HAP-1 (cell line): Measurements from ENCODE around the gene ZNF385A.

Source experiments
- DNase-seq, 2 experiments: peaks; one replicate each; pipeline ENCODE4 v3.0.0-alpha.2; 2016 to 2020; ENCODE audit warnings: low spot score in 2 of 2
- H3K27me3 ChIP-seq: fragments of 250-450 bp; sonication (Bioruptor Pico); 2 replicates; pipeline ENCODE4 v1.5.1; 2020; ENCODE audit warnings: low read depth, mild to moderate bottlenecking, moderate library complexity
- H3K36me3 ChIP-seq: fragments of 250-450 bp; sonication (Bioruptor Pico); replicated peaks from 2 replicates; pipeline ENCODE4 v1.5.1; 2020; ENCODE audit warnings: mild to moderate bottlenecking
- H3K4me1 ChIP-seq: fragments of 250-450 bp; sonication (Bioruptor Pico); 2 replicates; pipeline ENCODE4 v1.5.1; 2020; ENCODE audit warnings: mild to moderate bottlenecking
- H3K4me3 ChIP-seq: fragments of 250-450 bp; sonication (Bioruptor Pico); 2 replicates; pipeline ENCODE4 v1.5.1; 2020; ENCODE audit warnings: mild to moderate bottlenecking, moderate library complexity
- H3K9me3 ChIP-seq: fragments of 250-450 bp; sonication (Bioruptor Pico); 2 replicates; pipeline ENCODE4 v1.5.1; 2020; ENCODE audit warnings: mild to moderate bottlenecking, moderate library complexity
- in situ Hi-C: fragments of 300-500 bp; cut with MboI; formaldehyde crosslinking; loops from 3 replicates; pipeline ENCODE4 v1.14.3; 2020; ENCODE audit warnings: low sequenced_read_pairs, inconsistent platforms, mixed read lengths

Gene ZNF385A

DNA sequence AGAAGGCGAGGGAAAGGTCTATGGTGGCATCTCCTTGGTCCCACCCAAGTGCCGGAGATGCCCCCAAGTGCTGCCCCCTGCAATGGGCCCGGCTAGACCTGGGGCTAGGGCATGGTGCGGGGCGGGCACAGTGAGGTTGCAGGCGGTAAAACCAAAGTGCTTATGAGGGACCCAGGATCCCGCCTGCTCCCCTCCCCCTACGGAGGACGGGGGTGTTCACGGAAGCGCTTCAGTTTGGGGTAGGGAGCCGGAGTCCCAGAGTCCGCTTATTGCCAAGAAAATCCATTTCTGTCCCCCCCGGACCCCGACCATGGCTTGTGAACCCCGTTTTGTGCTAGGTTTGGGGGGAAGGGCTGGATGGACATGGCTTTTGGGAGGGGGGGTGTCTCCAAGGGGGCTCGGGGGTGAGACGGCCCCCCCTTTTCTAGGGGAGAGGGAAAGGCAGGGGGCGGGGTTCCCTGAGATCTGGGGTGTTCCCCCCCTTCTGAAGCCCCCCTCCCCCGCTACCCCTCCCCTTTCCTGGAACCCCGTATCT, 14.9 kb downstream of the ZNF385A start:
- no peaks in the 10 kb centered on the region for H3K27me3 ChIP-seq
- H3K9me3 ChIP-seq: no peaks in the 10 kb centered on the region
- H3K36me3 ChIP-seq: no peaks in the 10 kb centered on the region
- in situ Hi-C loops: loop anchor here (5.0 to 25.0 kb wide), 3 partner anchors 72 to 382 kb away; partner anchors contain the start of gene HOXC10
- no peak overlapping the region for H3K4me3 ChIP-seq
- peaks cover 3% of the 10 kb centered on the region for H3K4me1 ChIP-seq
- no peak for DNase-seq

DNA sequence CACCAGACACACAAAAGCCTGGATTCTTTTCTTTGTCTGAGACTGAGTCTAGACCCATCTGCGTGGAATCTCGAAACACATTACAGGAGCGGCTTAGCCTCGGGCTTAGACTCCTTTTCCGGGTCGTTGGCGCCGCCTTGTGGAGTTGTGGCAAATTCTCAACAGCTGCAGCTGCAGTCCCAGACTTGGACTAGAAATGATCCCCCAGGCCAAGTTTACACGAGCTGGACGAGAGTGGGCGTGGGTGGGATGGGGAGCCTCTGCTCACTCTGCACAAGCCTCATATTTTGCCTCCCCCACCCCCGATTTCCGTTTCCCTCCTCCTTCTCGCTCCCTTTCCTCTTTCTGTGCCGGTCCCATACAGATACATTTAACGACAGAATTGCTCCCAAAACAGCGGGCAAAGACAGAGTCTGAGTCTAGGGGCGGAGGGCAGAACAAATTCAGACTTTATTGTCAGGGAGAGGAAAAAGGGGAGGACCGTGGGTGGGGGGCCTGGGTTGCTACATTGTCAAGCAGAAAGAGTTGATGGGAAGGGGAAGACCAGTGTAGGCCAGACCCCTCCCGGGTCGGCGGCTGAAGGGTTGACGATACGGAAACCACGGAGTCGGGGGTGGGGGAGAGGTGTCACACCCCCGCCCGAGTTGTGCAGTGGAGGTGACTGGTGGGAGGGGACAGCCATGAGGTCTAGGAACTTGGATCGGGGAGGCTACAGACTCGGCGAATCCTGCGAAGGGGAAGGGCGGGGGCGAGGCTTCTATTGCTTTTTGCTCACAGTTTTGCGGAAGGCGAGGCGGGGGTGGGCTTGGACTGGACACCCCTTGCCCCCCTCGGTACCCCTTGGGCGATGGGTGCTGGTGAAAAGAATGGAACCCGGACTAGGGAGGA, 15.6 kb downstream of the ZNF385A start:
- in situ Hi-C loops: loop anchor here (5.0 to 25.0 kb wide), 3 partner anchors 72 to 382 kb away; partner anchors contain the start of gene HOXC10
- peak; percentile 73 to 94 for DNase-seq
- no peak overlapping the region for H3K4me3 ChIP-seq
- no peaks in the 10 kb centered on the region for H3K9me3 ChIP-seq
- no peaks in the 10 kb centered on the region for H3K27me3 ChIP-seq
- H3K4me1 ChIP-seq: peaks cover 3% of the 10 kb centered on the region
- H3K36me3 ChIP-seq: no peaks in the 10 kb centered on the region

DNA sequence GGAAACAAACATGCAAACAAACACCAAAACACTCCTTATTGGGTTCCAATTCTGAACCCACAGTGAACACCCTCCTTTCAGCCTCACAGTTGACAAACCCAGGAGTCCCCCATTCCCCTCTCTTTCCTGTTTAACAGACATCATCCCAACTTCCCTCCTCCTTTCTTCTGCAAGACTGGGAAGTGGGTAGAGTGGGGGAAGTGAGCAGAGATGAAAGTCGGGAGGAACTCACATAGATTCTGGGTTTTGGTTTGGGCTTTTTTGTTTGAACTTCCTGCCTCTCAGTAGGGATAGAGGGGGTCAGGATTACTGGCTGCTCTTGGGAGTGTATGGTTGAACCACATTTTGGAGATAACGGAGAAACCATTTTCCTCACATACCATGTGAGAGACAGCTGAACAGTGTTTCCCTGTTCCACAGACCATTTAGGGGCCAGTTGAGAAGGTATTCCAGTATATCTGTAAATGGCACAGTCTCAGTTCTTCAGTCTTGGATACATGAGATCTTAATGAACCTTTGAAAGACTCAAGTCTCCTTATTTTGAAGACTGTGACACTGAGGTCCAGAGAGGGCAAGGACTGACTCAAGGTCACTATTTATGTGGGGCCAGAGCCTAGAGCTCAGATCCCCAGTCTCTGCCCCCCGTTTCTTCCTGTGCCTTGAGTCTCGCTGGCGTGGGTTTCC, 16.4 kb downstream of the ZNF385A start:
- in situ Hi-C loops: loop anchor here (5.0 to 25.0 kb wide), 3 partner anchors 71 to 381 kb away; partner anchors contain the start of gene HOXC10
- Histone ChIP-seq H3K4me1 (peaks cover 3% of the 10 kb centered on the region), H3K4me3 (no peak overlapping the region), H3K36me3 (no peaks in the 10 kb centered on the region), H3K9me3 (no peaks in the 10 kb centered on the region), H3K27me3 (no peaks in the 10 kb centered on the region)
- no peak for DNase-seq

DNA sequence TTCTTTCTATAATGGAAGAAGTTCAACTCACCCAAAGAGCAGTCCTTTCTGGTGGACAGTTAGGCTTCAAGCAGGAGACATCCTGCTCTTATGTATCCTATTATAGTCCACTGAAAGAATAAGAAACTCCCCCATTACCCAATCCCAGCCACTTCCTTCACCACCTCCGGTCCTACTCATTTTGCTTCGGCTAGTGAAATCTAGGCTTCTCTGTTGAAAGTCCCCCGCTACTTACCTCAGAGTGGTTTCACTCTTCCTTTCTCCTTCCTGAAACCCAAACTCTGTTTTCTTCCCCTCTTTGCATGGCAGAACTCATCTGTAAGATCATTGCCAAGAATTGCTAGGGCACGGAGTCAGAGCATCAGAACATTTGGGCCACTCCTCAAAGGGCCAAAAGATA, 20.1 kb downstream of the ZNF385A start, which contains the start of gene GPR84:
Gene GPR84, minus strand, starts transcription at position 74 of the 400 bp plus-strand sequence. CDS start 635 bp downstream, outside the sequence.
- Histone ChIP-seq H3K36me3 (no peaks in the 10 kb centered on the region), H3K4me1 (peaks cover 16% of the 10 kb centered on the region), H3K9me3 (no peaks in the 10 kb centered on the region), H3K27me3 (no peaks in the 10 kb centered on the region), H3K4me3 (no peak within 1 kb of the TSS)
- in situ Hi-C loops: loop anchor here (25.0 kb wide), 1 partner anchor 377 kb away; the partner anchor contains the start of gene HOXC10
- DNase-seq: no peak

DNA sequence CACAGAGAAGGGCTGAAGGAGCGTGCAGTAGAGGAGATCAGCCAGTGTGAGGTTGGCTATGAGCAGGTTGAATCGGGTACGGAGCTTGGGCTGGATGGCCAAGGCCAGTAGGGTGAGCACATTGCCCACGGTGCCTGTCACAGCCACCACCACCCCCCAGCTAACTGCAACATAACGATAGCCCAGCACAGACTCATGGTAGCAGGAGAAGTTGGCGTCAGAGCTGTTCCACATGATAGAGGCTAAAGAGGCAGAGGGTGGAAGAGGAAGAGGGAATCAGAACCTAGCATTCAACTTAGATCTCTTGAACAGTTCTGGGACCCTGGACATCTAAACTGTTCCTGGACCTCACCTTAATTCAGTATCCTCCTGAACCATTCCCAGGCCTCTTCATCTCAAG, 20.9 kb downstream of the ZNF385A start:
- DNase-seq: no peak
- in situ Hi-C loops: loop anchor here (25.0 kb wide), 1 partner anchor 376 kb away; the partner anchor contains the start of gene HOXC10

DNA sequence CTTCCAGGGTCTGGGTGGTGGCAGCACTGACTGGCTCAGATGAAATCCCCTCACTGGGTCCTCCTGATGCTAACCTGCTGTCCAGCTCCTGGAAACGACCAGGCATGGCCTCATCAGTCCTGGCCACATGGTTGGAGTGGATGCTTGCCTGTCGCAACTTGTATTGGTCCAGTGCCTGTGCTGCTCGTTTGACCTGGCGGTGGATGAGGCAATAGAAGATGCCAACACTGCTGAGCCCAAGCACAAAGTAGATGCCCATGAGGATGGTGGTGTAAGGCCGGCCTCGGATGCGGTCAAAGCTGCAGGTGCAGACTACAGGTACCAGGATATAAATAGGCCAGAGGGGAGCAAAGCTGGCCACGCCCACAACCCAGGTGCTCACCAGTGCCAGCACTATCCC, 21.5 kb downstream of the ZNF385A start:
- Histone ChIP-seq H3K9me3 (no peaks in the 10 kb centered on the region), H3K4me3 (no peak overlapping the region), H3K36me3 (no peaks in the 10 kb centered on the region), H3K4me1 (peaks cover 23% of the 10 kb centered on the region), H3K27me3 (no peaks in the 10 kb centered on the region)
- no peak for DNase-seq
- in situ Hi-C loops: loop anchor here (25.0 kb wide), 1 partner anchor 376 kb away; the partner anchor contains the start of gene HOXC10

More for the DNA sequence above, 20.9 kb downstream of the ZNF385A start:
- Histone ChIP-seq H3K9me3 (no peaks in the 10 kb centered on the region), H3K27me3 (no peaks in the 10 kb centered on the region), H3K4me3 (no peak overlapping the region), H3K36me3 (no peaks in the 10 kb centered on the region), H3K4me1 (peaks cover 20% of the 10 kb centered on the region)

DNA sequence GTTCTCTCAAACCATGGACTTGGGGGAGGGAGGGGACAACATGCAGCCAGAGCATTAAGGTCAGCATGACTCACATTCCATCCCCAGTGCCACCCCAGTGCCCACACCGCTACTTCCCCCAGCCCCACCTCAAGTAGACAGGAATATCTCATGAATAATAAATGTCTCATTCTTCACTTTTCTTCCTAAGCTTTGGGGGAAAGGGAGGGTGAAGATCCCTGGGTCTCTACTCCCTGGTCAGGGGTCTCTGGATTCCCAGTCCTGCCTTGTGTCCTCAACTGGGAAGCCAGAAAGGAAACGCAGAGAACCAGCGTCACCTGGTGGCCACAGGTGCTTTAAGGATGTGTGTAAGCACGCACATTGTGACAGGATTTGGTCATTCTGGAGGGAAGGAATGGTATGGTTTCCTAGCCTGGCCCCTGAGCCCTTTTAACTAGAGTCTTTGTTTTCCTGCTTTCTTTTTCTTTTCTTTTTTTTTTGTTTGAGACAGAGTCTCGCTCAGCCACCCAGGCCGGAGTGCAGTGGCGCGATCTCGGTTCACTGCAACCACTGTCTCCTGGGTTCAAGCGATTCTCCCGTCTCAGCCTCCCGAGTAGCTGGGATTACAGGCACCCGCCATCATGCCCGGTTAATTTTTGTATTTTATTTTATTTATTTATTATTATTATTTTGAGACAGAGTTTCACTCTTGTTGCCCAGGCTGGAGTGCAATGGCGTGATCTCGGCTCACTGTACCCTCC, 23.6 kb downstream of the ZNF385A start:
- no peaks in the 10 kb centered on the region for H3K36me3 ChIP-seq
- DNase-seq: peak; percentile 75 to 92
- H3K4me3 ChIP-seq: no peak overlapping the region
- peaks cover 31% of the 10 kb centered on the region for H3K4me1 ChIP-seq
- H3K27me3 ChIP-seq: no peaks in the 10 kb centered on the region
- in situ Hi-C loops: loop anchor here (25.0 kb wide), 1 partner anchor 374 kb away; the partner anchor contains the start of gene HOXC10
- H3K9me3 ChIP-seq: no peaks in the 10 kb centered on the region

DNA sequence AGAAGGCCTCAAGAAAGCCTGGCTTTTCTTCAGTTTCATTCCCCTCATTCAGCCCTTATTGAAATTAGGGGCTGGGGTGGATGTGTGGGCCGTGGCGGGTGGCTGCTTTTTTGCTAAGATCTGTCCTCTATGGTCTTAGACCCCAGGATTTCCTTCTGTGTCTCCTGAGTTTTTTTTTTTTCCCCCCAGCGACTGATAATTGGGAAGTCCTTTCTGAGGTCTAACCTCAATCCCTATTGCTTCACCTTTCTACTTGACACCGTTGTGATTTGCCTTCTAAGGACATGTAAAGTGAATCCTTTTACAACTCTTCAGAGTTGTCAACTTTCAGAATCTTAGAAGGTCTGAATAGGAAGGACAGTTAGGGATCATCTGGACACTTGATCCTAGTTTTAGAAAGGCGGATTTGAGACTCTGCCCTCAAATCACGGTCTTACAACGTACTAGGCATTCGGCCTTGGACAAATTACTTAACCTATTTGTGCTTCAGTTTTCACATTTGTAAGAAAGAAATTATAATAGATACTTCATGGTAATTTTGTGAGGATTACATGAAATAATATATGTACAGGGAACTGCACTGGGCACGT, 24.7 kb downstream of the ZNF385A start:
- no peaks in the 10 kb centered on the region for H3K27me3 ChIP-seq
- no peaks in the 10 kb centered on the region for H3K9me3 ChIP-seq
- in situ Hi-C loops: loop anchor here (25.0 kb wide), 1 partner anchor 373 kb away; the partner anchor contains the start of gene HOXC10
- H3K36me3 ChIP-seq: no peaks in the 10 kb centered on the region
- no peak for DNase-seq
- H3K4me1 ChIP-seq: peaks cover 31% of the 10 kb centered on the region
- peak overlapping the region; percentile 25 for H3K4me3 ChIP-seq

DNA sequence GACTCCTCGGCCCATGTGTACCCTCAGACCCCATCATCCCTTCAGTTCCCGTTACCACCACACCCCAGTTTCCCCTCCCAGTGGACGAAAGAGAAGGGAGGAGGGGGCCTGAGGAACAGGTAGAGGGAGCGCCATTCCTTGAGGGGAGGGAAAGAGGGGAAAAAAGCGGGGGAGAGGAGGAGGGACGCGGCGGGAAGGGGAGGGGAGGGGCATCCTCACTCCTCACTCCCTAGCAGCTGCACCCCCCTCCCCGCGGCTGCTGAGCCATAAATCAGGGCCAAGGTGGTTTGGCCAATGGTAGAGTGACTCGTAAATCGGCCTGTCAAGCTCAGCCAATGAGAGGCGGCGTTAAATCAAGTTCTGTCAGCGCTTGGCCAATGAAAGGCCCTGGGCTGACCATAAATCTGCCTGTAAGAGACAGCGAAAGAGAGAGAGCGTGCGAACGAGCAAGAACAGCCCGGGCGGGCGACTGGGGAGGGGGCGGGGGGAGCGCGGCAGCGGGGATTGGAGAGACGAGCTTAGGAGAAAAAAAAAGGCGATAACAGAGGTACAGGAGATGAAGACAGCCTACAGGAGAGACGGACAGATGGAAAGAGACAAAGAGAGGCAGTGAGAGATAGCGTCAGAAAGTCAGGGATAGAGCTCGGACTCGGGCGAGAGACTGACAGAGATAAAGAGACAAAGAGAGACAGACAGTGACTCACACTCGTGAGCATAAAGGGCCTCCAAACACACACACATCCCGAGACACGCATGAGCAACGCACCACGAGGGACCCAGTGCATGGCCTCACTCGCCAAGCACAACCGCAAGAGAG, 25.4 kb downstream of the ZNF385A start:
- in situ Hi-C loops: loop anchor here (25.0 kb wide), 1 partner anchor 372 kb away; the partner anchor contains the start of gene HOXC10
- Histone ChIP-seq H3K4me3 (peak overlapping the region; percentile 42), H3K4me1 (peaks cover 31% of the 10 kb centered on the region), H3K27me3 (no peaks in the 10 kb centered on the region), H3K36me3 (no peaks in the 10 kb centered on the region), H3K9me3 (no peaks in the 10 kb centered on the region)
- DNase-seq: peak; percentile 98 to 99

DNA sequence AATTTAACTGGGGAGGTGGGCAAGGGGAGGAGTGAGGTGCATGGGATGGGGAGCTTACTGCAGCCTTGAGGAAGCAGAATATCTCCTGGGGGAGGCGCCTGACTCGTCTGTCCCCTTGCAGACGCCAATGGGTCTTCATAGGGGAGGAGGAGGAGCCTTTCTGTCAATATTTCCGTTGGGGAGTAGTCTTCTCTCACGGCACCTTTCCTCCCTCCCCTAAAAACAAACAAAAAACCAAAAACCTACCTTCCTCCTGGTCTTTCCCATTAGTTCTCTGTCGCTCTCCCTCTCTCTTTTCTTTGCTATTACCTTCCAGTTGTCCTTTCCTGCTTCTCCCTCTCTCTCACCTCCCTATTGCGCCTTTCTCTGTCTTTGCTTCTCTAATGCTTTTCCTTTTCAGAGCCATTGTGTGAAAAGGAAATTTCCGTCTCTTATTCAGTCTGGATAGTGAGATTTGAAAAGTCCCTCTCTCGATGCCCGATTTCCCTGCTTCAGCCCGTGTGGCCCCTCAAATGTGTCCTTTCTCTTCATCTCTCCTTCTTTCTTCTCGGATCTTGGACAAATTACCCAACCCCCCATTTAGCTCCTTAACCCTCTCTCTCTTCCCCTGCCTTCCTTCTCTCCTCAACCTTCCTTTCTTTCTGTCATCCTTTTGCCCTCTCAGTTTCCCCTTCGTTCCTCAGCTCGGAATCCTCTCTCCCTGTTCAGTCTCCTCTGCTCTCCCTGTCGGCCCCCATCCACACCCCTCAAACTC, 26.2 kb downstream of the ZNF385A start:
- Histone ChIP-seq H3K4me1 (peaks cover 31% of the 10 kb centered on the region), H3K4me3 (peak overlapping the region; percentile 42), H3K36me3 (no peaks in the 10 kb centered on the region), H3K27me3 (no peaks in the 10 kb centered on the region), H3K9me3 (no peaks in the 10 kb centered on the region)
- in situ Hi-C loops: loop anchor here (25.0 kb wide), 1 partner anchor 371 kb away; the partner anchor contains the start of gene HOXC10
- peak in 1 of 2 experiments; percentile 48 for DNase-seq

DNA sequence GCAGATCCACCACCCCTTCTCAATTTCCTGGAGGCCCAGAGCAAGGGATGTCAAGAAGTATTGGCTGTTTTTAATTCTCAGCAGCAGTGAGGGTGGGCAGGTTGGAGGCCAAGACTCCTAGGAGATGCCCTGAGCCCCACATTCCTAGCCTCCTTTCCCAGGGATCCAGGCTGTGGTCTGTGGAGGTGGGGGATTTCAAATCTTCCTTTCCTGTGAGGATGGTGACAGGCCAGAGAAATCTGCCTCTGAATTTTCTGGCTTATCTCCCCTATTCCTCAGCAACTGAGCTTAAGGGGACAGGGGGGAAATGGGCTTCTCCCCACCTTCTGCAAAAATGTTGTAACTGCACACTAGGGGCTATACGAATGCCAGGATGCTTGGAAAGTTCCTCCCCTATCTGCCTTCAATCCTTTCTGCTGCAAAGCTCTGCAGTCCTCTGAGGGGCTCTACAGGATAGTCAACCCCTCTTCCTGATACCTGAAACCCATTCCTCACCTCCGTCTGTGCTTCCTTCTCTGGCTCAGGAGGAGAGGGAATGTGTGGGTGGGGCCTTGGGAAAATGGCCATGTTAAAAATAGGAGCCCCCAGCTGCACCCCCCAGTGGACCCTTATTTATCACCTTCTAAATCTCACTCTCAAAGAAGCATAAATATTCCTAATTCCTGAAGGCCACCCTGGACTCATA, 26.9 kb downstream of the ZNF385A start:
- Histone ChIP-seq H3K4me1 (peaks cover 36% of the 10 kb centered on the region), H3K27me3 (no peaks in the 10 kb centered on the region), H3K9me3 (no peaks in the 10 kb centered on the region), H3K36me3 (no peaks in the 10 kb centered on the region), H3K4me3 (peak overlapping the region; percentile 42; the same call in 1 of the 2 replicates)
- DNase-seq: no peak
- in situ Hi-C loops: loop anchor here (25.0 kb wide), 1 partner anchor 370 kb away; the partner anchor contains the start of gene HOXC10
